Loucy (cell line): Measurements from ENCODE around the gene CAMK2N2.
A peak's percentile ranks its signal among the peaks of the same experiment; 100 is the strongest.

Experiments
- H2AFZ ChIP-seq: fragments of 200-600 bp; sonication (generic); 2 replicates; pipeline ENCODE4 v1.6.0; 2016; ENCODE audit warnings: antibody characterized with exemption, mild to moderate bottlenecking, low read length, moderate library complexity
- H3F3A ChIP-seq: fragments of 200-600 bp; 2 replicates; pipeline ENCODE4 v1.6.0; 2016; ENCODE audit warnings: antibody characterized with exemption, low read depth, mild to moderate bottlenecking
- H3K27me3 ChIP-seq: fragments of 200-600 bp; sonication (generic); 2 replicates; pipeline ENCODE4 v1.6.1; 2014; ENCODE audit warnings: low read length, mild to moderate bottlenecking; ENCODE audit not compliant: insufficient read depth, poor library complexity, severe bottlenecking
- H3K36me3 ChIP-seq: fragments of 200-600 bp; sonication (generic); 2 replicates; pipeline ENCODE4 v1.6.1; 2016; ENCODE audit warnings: low read length; ENCODE audit not compliant: insufficient read depth
- H3K4me1 ChIP-seq: fragments of 200-600 bp; sonication (generic); 2 replicates; pipeline ENCODE4 v1.5.1; 2014; ENCODE audit warnings: low read length, mild to moderate bottlenecking; ENCODE audit not compliant: insufficient read depth, poor library complexity, severe bottlenecking
- H3K4me2 ChIP-seq: fragments of 200-600 bp; sonication (generic); 2 replicates; pipeline ENCODE4 v1.6.0; 2014; ENCODE audit warnings: antibody characterized with exemption, low read length, low read depth, mild to moderate bottlenecking; ENCODE audit not compliant: poor library complexity, severe bottlenecking
- H3K4me3 ChIP-seq: fragments of 200-600 bp; sonication (generic); 2 replicates; pipeline ENCODE4 v1.5.1; 2014; ENCODE audit warnings: low read length, mild to moderate bottlenecking, mixed read lengths; ENCODE audit not compliant: poor library complexity, severe bottlenecking
- H3K79me2 ChIP-seq: fragments of 200-600 bp; sonication (generic); 2 replicates; pipeline ENCODE4 v1.6.1; 2014; ENCODE audit warnings: low read length; ENCODE audit not compliant: insufficient read depth
- H3K9ac ChIP-seq: fragments of 200-600 bp; sonication (generic); 2 replicates; pipeline ENCODE4 v1.6.0; 2014; ENCODE audit warnings: mild to moderate bottlenecking, low read depth, low read length, moderate library complexity; ENCODE audit not compliant: poor library complexity, severe bottlenecking
- H3K9me2 ChIP-seq: fragments of 200-600 bp; sonication (generic); replicated peaks from 2 replicates; pipeline ENCODE4 v1.6.1; 2016; ENCODE audit warnings: low read depth, low read length, mixed read lengths
- H3K9me3 ChIP-seq: fragments of 200-600 bp; sonication (generic); 2 replicates; pipeline ENCODE4 v1.6.1; 2014; ENCODE audit warnings: mild to moderate bottlenecking, antibody characterized with exemption, low read length, low read depth; ENCODE audit not compliant: insufficient read depth
- H4K20me1 ChIP-seq: fragments of 200-600 bp; sonication (generic); 2 replicates; pipeline ENCODE4 v1.6.0; 2014; ENCODE audit warnings: antibody characterized with exemption, low read length, mild to moderate bottlenecking; ENCODE audit not compliant: insufficient read depth, poor library complexity, severe bottlenecking
- EZH2phosphoT487 ChIP-seq: fragments of 200-600 bp; IDR thresholded peaks from 2 replicates; pipeline ENCODE4 v1.6.1; 2018; ENCODE audit warnings: antibody characterized with exemption, mild to moderate bottlenecking, moderate library complexity, borderline replicate concordance
- TF ChIP-seq, protein P1 (sequence below): fragments of 200-600 bp; sonication (generic); conservative IDR thresholded peaks from 2 replicates; pipeline ENCODE4 v1.5.1; 2014; ENCODE audit warnings: mild to moderate bottlenecking, antibody characterized with exemption, low read length

CAMK2N2 gene

GRCh38 chr3:184259878-184260723, 1.3 kb downstream of the CAMK2N2 start:
- Histone ChIP-seq H3K4me3 (peak overlapping the region; percentile 75), H3K9me2 (no peaks in the 10 kb centered on the region), H3K79me2 (no peaks in the 10 kb centered on the region), H3K27me3 (no peaks in the 10 kb centered on the region), H3K4me1 (peaks cover 8% of the 10 kb centered on the region), H3K4me2 (peak overlapping the region; percentile 57), H3F3A (no peaks in the 10 kb centered on the region; the same call in 1 of the 2 replicates), H2AFZ (no peak overlapping the region), H3K9me3 (no peaks in the 10 kb centered on the region), H3K36me3 (no peaks in the 10 kb centered on the region), H3K9ac (no peak overlapping the region), H4K20me1 (no peaks in the 10 kb centered on the region)
- TF ChIP-seq, protein P1, sequence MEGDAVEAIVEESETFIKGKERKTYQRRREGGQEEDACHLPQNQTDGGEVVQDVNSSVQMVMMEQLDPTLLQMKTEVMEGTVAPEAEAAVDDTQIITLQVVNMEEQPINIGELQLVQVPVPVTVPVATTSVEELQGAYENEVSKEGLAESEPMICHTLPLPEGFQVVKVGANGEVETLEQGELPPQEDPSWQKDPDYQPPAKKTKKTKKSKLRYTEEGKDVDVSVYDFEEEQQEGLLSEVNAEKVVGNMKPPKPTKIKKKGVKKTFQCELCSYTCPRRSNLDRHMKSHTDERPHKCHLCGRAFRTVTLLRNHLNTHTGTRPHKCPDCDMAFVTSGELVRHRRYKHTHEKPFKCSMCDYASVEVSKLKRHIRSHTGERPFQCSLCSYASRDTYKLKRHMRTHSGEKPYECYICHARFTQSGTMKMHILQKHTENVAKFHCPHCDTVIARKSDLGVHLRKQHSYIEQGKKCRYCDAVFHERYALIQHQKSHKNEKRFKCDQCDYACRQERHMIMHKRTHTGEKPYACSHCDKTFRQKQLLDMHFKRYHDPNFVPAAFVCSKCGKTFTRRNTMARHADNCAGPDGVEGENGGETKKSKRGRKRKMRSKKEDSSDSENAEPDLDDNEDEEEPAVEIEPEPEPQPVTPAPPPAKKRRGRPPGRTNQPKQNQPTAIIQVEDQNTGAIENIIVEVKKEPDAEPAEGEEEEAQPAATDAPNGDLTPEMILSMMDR = no peak
- no peak for TF ChIP-seq EZH2phosphoT487

- Histone ChIP-seq H3K36me3 (no peaks in the 10 kb centered on the region), H4K20me1 (no peaks in the 10 kb centered on the region), H3K9me2 (no peaks in the 10 kb centered on the region), H2AFZ (no peak overlapping the region), H3K9ac (no peak overlapping the region), H3K4me2 (no peak overlapping the region), H3K4me1 (peaks cover 8% of the 10 kb centered on the region), H3F3A (no peaks in the 10 kb centered on the region; the same call in 1 of the 2 replicates), H3K4me3 (no peak overlapping the region), H3K27me3 (no peaks in the 10 kb centered on the region), H3K9me3 (no peaks in the 10 kb centered on the region), H3K79me2 (no peaks in the 10 kb centered on the region)
- TF ChIP-seq EZH2phosphoT487 = no peak
- TF ChIP-seq, protein P1 = no peak
Measured at GRCh38 chr3:184259396-184259877, 1.9 kb downstream of the CAMK2N2 start.

GRCh38 chr3:184258926-184259325, 2.4 kb downstream of the CAMK2N2 start:
- Histone ChIP-seq H3K9me3 (no peaks in the 10 kb centered on the region), H4K20me1 (no peaks in the 10 kb centered on the region), H3K4me3 (no peak overlapping the region), H3K79me2 (no peaks in the 10 kb centered on the region), H3K9me2 (no peaks in the 10 kb centered on the region), H3K36me3 (no peaks in the 10 kb centered on the region), H3K9ac (no peak overlapping the region), H3F3A (no peaks in the 10 kb centered on the region; the same call in 1 of the 2 replicates), H3K4me1 (peaks cover 8% of the 10 kb centered on the region), H3K4me2 (no peak overlapping the region), H3K27me3 (no peaks in the 10 kb centered on the region), H2AFZ (no peak overlapping the region)
- no peak for TF ChIP-seq EZH2phosphoT487
- TF ChIP-seq, protein P1 = no peak
